ENCODE data around the gene DAAM2. TPM values are rescaled to one million over a fixed set of nuclear protein-coding genes. Genes with fewer than 3 reads are reported as not detected.

Gene DAAM2
- total RNA-seq, 1 experiment from 2014 or later = 4.8 TPM

GRCh38 chr6:39839445-39839844, 47.3 kb downstream of the DAAM2 start:
- H3K27me3 ChIP-seq (replicated peaks; ENCODE audit: insufficient read depth, low read depth, low read length, poor library complexity) = no peaks in the 10 kb centered on the region
- H3K9me3 ChIP-seq (ENCODE audit: low read depth, low read length, poor library complexity, severe bottlenecking) = no peaks in the 10 kb centered on the region
- no peaks in the 10 kb centered on the region for H3K36me3 ChIP-seq (ENCODE audit: insufficient read depth, low read length, poor library complexity, severe bottlenecking)
- no peak for TF ChIP-seq EZH2 (IDR thresholded peaks at IDR 0.05; ENCODE audit: borderline replicate concordance, low read depth, low read length, poor library complexity, severe bottlenecking)
- no peak for TF ChIP-seq CTCF (conservative IDR thresholded peaks at IDR 0.05; ENCODE audit: low read depth, low read length)
- no peak overlapping the region for H3K27ac ChIP-seq (ENCODE audit: low read depth, low read length, poor library complexity, severe bottlenecking)
- POLR2A ChIA-PET (ENCODE audit: low non-redundant PET) = no interaction called here
- DNase-seq (ENCODE audit: low spot score) = no peak
- H3K4me3 ChIP-seq (ENCODE audit: low read depth, low read length, poor library complexity, severe bottlenecking) = no peak overlapping the region
- BruUV-seq (replicated peaks) = no TSS peak
- H3K4me1 ChIP-seq (ENCODE audit: insufficient read depth, low read length, poor library complexity, severe bottlenecking) = no peaks in the 10 kb centered on the region
- CTCF ChIA-PET = no interaction called here
- intact Hi-C loops (cut with micrococcal nuclease; ENCODE audit: unreplicated experiment) = no loop called here

- no peak for TF ChIP-seq EZH2 (IDR thresholded peaks at IDR 0.05; ENCODE audit: borderline replicate concordance, low read depth, low read length, poor library complexity, severe bottlenecking)
- Histone ChIP-seq H3K9me3 (ENCODE audit: low read depth, low read length, poor library complexity, severe bottlenecking) (no peaks in the 10 kb centered on the region), H3K27ac (ENCODE audit: low read depth, low read length, poor library complexity, severe bottlenecking) (no peak overlapping the region), H3K36me3 (ENCODE audit: insufficient read depth, low read length, poor library complexity, severe bottlenecking) (no peaks in the 10 kb centered on the region), H3K27me3 (replicated peaks; ENCODE audit: insufficient read depth, low read depth, low read length, poor library complexity) (no peaks in the 10 kb centered on the region), H3K4me3 (ENCODE audit: low read depth, low read length, poor library complexity, severe bottlenecking) (no peak overlapping the region), H3K4me1 (ENCODE audit: insufficient read depth, low read length, poor library complexity, severe bottlenecking) (no peaks in the 10 kb centered on the region)
- CTCF ChIA-PET = no interaction called here
- intact Hi-C loops (cut with micrococcal nuclease; ENCODE audit: unreplicated experiment) = no loop called here
- POLR2A ChIA-PET (ENCODE audit: low non-redundant PET) = no interaction called here
- DNase-seq (ENCODE audit: low spot score) = no peak
- no TSS peak for BruUV-seq (replicated peaks)
Measured at GRCh38 chr6:39840781-39841180, 48.6 kb downstream of the DAAM2 start.

GRCh38 chr6:39841291-39841690, 49.1 kb downstream of the DAAM2 start:
- no peaks in the 10 kb centered on the region for H3K9me3 ChIP-seq (ENCODE audit: low read depth, low read length, poor library complexity, severe bottlenecking)
- H3K4me1 ChIP-seq (ENCODE audit: insufficient read depth, low read length, poor library complexity, severe bottlenecking) = no peaks in the 10 kb centered on the region
- no peak for DNase-seq (ENCODE audit: low spot score)
- intact Hi-C loops (cut with micrococcal nuclease; ENCODE audit: unreplicated experiment) = no loop called here
- POLR2A ChIA-PET (ENCODE audit: low non-redundant PET) = no interaction called here
- no peaks in the 10 kb centered on the region for H3K36me3 ChIP-seq (ENCODE audit: insufficient read depth, low read length, poor library complexity, severe bottlenecking)
- BruUV-seq (replicated peaks) = no TSS peak
- CTCF ChIA-PET = no interaction called here
- TF ChIP-seq EZH2 (IDR thresholded peaks at IDR 0.05; ENCODE audit: borderline replicate concordance, low read depth, low read length, poor library complexity, severe bottlenecking) (no peak), CTCF (conservative IDR thresholded peaks at IDR 0.05; ENCODE audit: low read depth, low read length) (no peak)
- no peaks in the 10 kb centered on the region for H3K27me3 ChIP-seq (replicated peaks; ENCODE audit: insufficient read depth, low read depth, low read length, poor library complexity)
- no peak overlapping the region for H3K4me3 ChIP-seq (ENCODE audit: low read depth, low read length, poor library complexity, severe bottlenecking)
- no peak overlapping the region for H3K27ac ChIP-seq (ENCODE audit: low read depth, low read length, poor library complexity, severe bottlenecking)

- BruUV-seq (replicated peaks) = no TSS peak
- H3K9me3 ChIP-seq (ENCODE audit: low read depth, low read length, poor library complexity, severe bottlenecking) = no peaks in the 10 kb centered on the region
- no peak overlapping the region for H3K27ac ChIP-seq (ENCODE audit: low read depth, low read length, poor library complexity, severe bottlenecking)
- H3K27me3 ChIP-seq (replicated peaks; ENCODE audit: insufficient read depth, low read depth, low read length, poor library complexity) = no peaks in the 10 kb centered on the region
- no peaks in the 10 kb centered on the region for H3K4me1 ChIP-seq (ENCODE audit: insufficient read depth, low read length, poor library complexity, severe bottlenecking)
- POLR2A ChIA-PET (ENCODE audit: low non-redundant PET) = no interaction called here
- CTCF ChIA-PET = no interaction called here
- H3K4me3 ChIP-seq (ENCODE audit: low read depth, low read length, poor library complexity, severe bottlenecking) = no peak overlapping the region
- no peak for TF ChIP-seq EZH2 (IDR thresholded peaks at IDR 0.05; ENCODE audit: borderline replicate concordance, low read depth, low read length, poor library complexity, severe bottlenecking)
- no peak for TF ChIP-seq CTCF (conservative IDR thresholded peaks at IDR 0.05; ENCODE audit: low read depth, low read length)
- no peak for DNase-seq (ENCODE audit: low spot score)
- no peaks in the 10 kb centered on the region for H3K36me3 ChIP-seq (ENCODE audit: insufficient read depth, low read length, poor library complexity, severe bottlenecking)
- intact Hi-C loops (cut with micrococcal nuclease; ENCODE audit: unreplicated experiment) = no loop called here
Measured at GRCh38 chr6:39841923-39842322, 49.7 kb downstream of the DAAM2 start.

Measured in A673 (cell line).